ENCODE results near the gene CFAP91.

The CFAP91 gene

GRCh38 chr3:119741657-119742590 lies 39.1 kb downstream of the CFAP91 start:
- DNase-seq (ENCODE audit: low read depth in 2 of 2) = no peak

DNA sequence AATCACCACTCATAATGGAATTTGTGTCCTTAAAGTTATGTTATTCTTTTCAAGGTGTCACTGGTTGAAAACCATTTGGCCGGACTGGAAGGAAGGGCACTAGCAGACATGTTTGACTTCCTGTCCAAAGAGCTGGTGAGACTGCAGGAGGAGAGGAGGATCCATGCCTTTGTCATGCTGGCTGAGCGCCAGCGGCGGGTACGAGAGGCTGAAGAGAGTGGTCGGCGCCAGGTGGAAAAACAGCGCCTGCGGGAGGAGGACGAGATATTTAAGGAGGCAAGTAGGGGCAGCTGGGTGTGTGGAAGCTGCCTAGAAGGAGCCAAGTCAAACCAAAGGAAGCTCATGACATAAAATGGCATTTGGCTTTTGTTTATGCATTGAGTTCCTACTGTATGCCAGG lies 41.1 kb downstream of the CFAP91 start:
- no peak for DNase-seq (ENCODE audit: low read depth in 2 of 2)

- no peak for DNase-seq (ENCODE audit: low read depth in 2 of 2)
Observed at GRCh38 chr3:119745942-119746341, 43.1 kb downstream of the CFAP91 start.

GRCh38 chr3:119746423-119746822 lies 43.6 kb downstream of the CFAP91 start:
- DNase-seq (ENCODE audit: low read depth in 2 of 2) = no peak

GRCh38 chr3:119747357-119747756 lies 44.5 kb downstream of the CFAP91 start:
- no peak for DNase-seq (ENCODE audit: low read depth in 2 of 2)

DNA sequence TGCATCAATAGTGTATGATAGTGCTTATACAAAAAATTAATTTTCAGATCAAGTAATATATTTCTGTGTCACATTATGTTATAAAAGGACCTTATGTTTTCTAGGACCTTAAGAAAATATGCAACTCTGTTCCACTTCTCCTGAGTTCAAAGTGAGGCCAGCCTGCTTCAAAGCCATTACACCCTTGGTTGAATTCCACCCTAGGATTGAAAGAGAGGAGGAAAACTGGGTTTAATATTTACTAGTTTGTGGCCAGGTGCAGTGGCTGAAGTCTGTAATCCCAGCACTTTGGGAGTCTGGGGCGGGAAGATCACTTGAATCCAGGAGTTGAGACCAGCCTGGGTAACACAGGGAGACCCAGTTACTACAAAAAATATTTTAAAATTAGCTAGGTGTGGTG lies 46.2 kb downstream of the CFAP91 start:
- DNase-seq (ENCODE audit: low read depth in 2 of 2) = no peak

DNA sequence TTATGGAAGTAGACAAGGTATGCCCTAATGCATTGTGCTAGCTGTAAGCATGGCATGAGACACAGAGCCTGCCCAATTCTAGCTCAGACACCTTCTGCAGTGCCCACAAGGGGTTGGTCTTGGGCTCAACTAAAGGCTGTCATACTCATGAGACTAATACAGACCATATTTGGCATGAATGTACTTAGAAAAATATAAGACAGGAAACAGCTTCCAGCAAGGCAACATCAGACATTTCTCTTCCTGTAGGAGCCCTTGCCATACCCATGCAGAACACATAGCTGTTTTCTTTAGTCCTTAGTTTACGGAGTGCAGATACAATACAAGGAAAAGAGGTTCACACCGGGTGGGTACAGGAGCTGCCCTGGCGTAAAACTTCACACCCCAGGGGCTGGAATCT lies 48.6 kb downstream of the CFAP91 start:
- DNase-seq (ENCODE audit: low read depth in 2 of 2) = no peak

All from stimulated activated CD8-positive, alpha-beta memory T cell treated with anti-CD3 and anti-CD28 coated beads, Interleukin-2, amount 100 ng/mL, for 48 hours (primary cell).